ENCODE data around the gene PARP3. TPM values are rescaled to one million over a fixed set of nuclear protein-coding genes. Genes with fewer than 3 reads are reported as not detected.

Gene PARP3
- total RNA-seq, 1 donor from 2014 or later, result 22.5 TPM

- Histone ChIP-seq H3K4me3 (ENCODE audit: low read depth, low read length) (no peak overlapping the region), H3K36me3 (ENCODE audit: control insufficient read depth, insufficient read depth, low read length) (peaks cover 1% of the 10 kb centered on the region), H3K27me3 (ENCODE audit: control insufficient read depth, insufficient read depth, low read length) (no peaks in the 10 kb centered on the region)
- DNase-seq (ENCODE audit: low read depth), result no peak
- TF ChIP-seq CTCF (IDR thresholded peaks at IDR 0.05; ENCODE audit: insufficient read depth, low read length, poor library complexity, severe bottlenecking), result no peak
Measured at GRCh38 chr3:51971350-51971749, 29.2 kb downstream of the PARP3 start.

- DNase-seq (ENCODE audit: low read depth), result no peak
- Histone ChIP-seq H3K4me3 (ENCODE audit: low read depth, low read length) (peak overlapping the region; percentile 48), H3K36me3 (ENCODE audit: control insufficient read depth, insufficient read depth, low read length) (peaks cover 1% of the 10 kb centered on the region), H3K27me3 (ENCODE audit: control insufficient read depth, insufficient read depth, low read length) (no peaks in the 10 kb centered on the region)
- TF ChIP-seq CTCF (IDR thresholded peaks at IDR 0.05; ENCODE audit: insufficient read depth, low read length, poor library complexity, severe bottlenecking), result no peak
Measured at GRCh38 chr3:51974277-51974962, 32.3 kb downstream of the PARP3 start.

GRCh38 chr3:51974963-51975851 lies 33.0 kb downstream of the PARP3 start, which contains the start of gene ABHD14A:
ABHD14A (plus strand) TSS chr3:51975064; CDS start chr3:51975136, 72 bp downstream.
- no peak for TF ChIP-seq CTCF (IDR thresholded peaks at IDR 0.05; ENCODE audit: insufficient read depth, low read length, poor library complexity, severe bottlenecking)
- Histone ChIP-seq H3K27me3 (ENCODE audit: control insufficient read depth, insufficient read depth, low read length) (no peaks in the 10 kb centered on the region), H3K36me3 (ENCODE audit: control insufficient read depth, insufficient read depth, low read length) (peaks cover 1% of the 10 kb centered on the region), H3K4me3 (ENCODE audit: low read depth, low read length) (peak within 1 kb of the TSS; percentile 76)
- no peak for DNase-seq (ENCODE audit: low read depth)

- TF ChIP-seq CTCF (IDR thresholded peaks at IDR 0.05; ENCODE audit: insufficient read depth, low read length, poor library complexity, severe bottlenecking), result peak; percentile 6
- Histone ChIP-seq H3K4me3 (ENCODE audit: low read depth, low read length) (peak overlapping the region; percentile 48), H3K36me3 (ENCODE audit: control insufficient read depth, insufficient read depth, low read length) (peaks cover 1% of the 10 kb centered on the region), H3K27me3 (ENCODE audit: control insufficient read depth, insufficient read depth, low read length) (no peaks in the 10 kb centered on the region)
- no peak for DNase-seq (ENCODE audit: low read depth)
Measured at GRCh38 chr3:51975852-51976549, 33.8 kb downstream of the PARP3 start.

- no peak for TF ChIP-seq CTCF (IDR thresholded peaks at IDR 0.05; ENCODE audit: insufficient read depth, low read length, poor library complexity, severe bottlenecking)
- H3K4me3 ChIP-seq (ENCODE audit: low read depth, low read length), result no peak overlapping the region
- DNase-seq (ENCODE audit: low read depth), result no peak
Measured at GRCh38 chr3:51977446-51978142, 35.4 kb downstream of the PARP3 start.

More at GRCh38 chr3:51977446-51978142, 35.4 kb downstream of the PARP3 start:
- no peaks in the 10 kb centered on the region for H3K27me3 ChIP-seq (ENCODE audit: control insufficient read depth, insufficient read depth, low read length)
- H3K36me3 ChIP-seq (ENCODE audit: control insufficient read depth, insufficient read depth, low read length), result no peaks in the 10 kb centered on the region

Measured in kidney epithelial cell (primary cell).